HG02588 (cell line): ENCODE data around the gene DEFB124.
A peak's percentile ranks its signal among the peaks of the same experiment; 100 is the strongest.
"Not testable (repeated sequence)": the region's sequence is repeated elsewhere in the genome, so short reads cannot be mapped to it uniquely, and the experiment has no call there.

Experiments
- ATAC-seq: cut with Tn5 transposase; IDR thresholded peaks from one replicate; pipeline ENCODE4 v1.9.1; 2021; ENCODE audit warnings: mild to moderate bottlenecking, moderate library complexity; ENCODE audit not compliant: unreplicated experiment

The DEFB124 gene

DNA sequence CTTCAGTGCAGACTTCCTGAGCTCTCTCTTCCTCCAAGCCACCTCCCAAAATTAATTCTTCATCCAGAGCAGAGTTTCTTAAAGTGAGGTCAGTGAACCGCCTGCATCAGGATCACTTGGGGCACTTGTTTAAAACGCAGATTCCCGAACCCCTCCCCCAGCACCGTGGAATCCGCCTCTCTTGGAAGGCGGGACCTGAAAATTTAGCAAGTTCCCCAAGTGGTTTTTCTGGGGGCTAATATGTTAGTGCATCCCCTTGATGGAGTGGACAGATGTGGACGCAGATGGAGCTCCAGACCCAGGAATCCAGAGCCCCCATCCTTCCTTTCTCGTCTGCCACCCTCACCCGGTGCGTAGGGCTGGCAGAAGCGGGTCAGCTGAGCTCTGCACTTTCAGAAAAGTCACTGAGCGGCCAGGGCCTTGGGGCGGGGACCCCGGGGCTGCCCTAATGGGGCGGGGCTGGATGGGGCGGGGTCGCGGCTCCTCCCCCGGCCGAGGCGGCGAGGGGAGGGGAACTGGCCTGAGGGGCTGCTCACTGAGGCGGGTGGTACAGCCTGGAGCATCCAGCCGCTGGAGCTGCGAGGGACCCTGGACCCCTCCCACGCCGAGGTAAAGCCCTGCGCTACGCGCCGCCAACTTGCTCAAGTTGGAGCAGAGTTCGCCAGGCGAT is at the start of gene DEFB124, which contains the start of gene REM1:
Gene DEFB124 (minus strand): TSS at position 370 of the 670 bp plus-strand sequence. CDS start 2,114 bp downstream, outside the sequence.
Gene REM1 (plus strand): TSS at position 531 of the 670 bp plus-strand sequence. CDS start 1,158 bp downstream, outside the sequence.
- no peak for ATAC-seq

DNA sequence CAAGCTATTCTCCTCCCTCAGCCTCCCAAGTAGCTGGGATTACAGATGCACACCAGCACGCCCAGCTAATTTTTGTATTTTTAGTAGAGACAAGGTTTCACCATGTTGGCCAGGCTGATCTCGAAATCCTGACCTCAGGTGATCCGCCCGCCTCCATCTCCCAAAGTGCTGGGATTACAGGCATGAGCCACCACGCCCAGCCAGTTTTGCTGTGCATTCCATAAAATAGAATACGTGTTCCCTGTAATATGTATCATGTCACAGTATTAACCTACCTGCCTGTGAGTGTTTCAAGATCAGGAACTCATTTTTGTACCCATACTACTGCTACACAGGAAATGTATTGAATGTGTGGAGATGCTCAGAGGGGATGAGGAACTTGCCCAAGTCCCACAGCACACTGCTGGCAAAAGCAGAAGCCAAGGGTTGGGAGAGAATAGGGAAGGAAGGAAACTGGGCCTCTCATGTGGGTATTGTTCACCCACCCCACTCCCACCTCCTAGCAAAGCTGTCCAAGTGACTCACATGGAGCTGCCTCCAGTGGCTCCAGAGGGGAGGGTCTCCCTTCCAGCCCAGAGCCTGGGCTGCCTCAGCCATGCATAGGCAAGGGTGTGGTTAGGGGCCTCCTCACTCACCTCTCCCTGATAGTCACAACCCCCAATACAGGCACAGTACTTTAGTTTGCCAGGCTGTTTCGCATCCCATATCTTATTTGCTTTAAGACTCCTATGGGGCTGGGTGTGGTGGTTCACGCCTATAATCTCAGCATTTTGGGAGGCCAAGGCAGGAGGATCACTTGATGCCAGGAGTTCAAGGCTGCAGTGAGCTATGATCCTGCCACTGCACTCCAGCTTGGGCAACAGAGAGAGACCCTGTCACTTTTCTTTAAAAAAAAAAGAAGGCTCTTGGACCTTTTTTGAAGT is 48.7 kb upstream of the DEFB124 start:
- no peak for ATAC-seq

- ATAC-seq: no peak
These were observed 47.8 kb upstream of the DEFB124 start for GRCh38 chr20:31522731-31523130.

GRCh38 chr20:31521267-31521666 is 46.3 kb upstream of the DEFB124 start:
- not testable (repeated sequence) for ATAC-seq

GRCh38 chr20:31517373-31517772 is 42.4 kb upstream of the DEFB124 start:
- ATAC-seq: no peak

DNA sequence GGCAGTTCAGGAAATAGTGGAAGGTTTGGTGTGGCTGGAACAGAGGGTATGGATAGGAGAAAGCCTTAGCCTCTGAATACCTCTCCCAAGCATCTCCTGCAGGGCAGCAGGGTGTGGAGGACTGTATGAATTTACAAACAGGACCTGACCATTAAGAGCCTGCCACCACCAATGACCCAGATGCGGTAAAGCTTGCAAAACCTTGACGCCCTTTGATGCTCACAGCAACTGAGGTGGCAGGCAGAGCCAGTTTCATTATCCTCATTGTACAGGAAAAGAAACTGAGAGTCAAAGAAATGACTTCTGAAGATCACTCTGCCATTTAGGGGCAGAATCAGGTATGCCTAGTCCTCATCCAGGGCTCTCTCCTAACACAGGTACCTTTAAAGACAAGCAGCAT is 41.7 kb upstream of the DEFB124 start:
- no peak for ATAC-seq

- ATAC-seq: no peak
These were observed 41.2 kb upstream of the DEFB124 start for GRCh38 chr20:31516166-31516565.

DNA sequence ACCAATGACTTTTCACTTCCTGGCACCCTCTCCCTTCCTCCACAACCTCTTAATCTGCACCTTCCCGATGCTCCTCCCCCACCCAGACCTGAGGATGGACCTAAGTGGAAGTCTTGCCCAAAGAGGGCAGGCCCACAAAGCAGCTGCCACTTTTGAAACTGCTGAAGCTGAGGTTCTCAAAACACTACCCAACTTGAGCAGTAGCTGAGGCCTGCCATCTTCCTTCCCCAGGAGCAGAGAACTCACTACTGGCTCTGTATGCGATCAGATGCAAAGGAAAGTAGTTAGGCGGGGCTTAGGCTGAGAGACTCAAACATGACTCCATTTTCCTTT is 40.8 kb upstream of the DEFB124 start:
- no peak for ATAC-seq

- no peak for ATAC-seq
These were observed 40.3 kb upstream of the DEFB124 start for GRCh38 chr20:31515072-31515774.

DNA sequence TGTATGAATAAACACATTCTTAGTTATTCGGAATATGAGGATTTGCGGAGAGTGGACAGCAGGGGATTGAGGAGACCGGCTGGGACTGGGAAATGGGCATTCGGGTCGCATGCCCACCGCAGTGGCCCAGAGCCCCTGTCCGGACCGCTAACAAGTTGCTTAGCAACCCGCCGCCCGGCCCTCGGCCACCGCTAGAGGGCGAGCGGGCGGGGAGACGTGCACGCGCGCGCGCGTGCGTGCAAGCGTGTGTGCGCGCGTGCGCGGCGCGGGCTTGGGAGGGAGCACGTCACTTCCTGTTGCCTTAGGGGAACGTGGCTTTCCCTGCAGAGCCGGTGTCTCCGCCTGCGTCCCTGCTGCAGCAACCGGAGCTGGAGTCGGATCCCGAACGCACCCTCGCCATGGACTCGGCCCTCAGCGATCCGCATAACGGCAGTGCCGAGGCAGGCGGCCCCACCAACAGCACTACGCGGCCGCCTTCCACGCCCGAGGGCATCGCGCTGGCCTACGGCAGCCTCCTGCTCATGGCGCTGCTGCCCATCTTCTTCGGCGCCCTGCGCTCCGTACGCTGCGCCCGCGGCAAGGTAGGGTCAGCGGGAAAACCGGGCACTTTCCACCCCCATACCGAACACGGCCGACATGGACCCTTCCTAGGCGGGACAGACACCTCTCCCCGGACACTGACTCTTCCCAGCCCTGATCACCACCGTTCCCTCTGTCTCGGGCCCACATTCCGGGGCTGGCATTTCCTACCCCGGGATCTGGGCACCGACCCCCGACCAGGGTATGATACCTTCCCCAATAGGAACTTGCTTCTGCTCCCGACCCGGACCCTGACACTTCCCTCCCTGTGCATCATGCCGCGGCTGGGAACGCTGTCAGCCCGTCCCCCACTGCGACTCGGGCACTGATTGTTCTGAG is 39.5 kb upstream of the DEFB124 start, which contains the start of gene HM13:
Gene HM13 (plus strand): TSS at position 289 of the 918 bp plus-strand sequence. CDS start 110 bp downstream, at position 399.
- ATAC-seq: peak; percentile 88

- ATAC-seq: no peak
These were observed 33.8 kb upstream of the DEFB124 start for GRCh38 chr20:31508517-31509244.

DNA sequence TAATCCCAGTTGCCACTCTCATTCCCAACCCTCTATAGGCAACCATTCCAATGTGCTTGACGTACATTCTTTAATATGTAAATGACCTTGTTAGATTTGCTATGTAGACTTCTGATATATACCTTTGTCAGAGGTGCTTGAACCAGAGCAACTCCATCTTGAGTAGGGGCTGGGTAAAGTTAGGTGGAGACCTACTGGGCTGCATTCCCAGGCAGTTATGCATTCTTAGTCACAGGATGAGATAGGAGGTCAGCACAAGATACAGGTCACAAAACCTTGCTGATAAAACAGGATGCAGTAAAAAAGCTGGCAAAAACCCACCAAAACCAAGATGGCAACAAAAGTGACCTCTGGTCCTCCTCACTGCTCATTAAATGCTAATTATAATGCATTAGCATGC is 31.0 kb upstream of the DEFB124 start:
- ATAC-seq: no peak

DNA sequence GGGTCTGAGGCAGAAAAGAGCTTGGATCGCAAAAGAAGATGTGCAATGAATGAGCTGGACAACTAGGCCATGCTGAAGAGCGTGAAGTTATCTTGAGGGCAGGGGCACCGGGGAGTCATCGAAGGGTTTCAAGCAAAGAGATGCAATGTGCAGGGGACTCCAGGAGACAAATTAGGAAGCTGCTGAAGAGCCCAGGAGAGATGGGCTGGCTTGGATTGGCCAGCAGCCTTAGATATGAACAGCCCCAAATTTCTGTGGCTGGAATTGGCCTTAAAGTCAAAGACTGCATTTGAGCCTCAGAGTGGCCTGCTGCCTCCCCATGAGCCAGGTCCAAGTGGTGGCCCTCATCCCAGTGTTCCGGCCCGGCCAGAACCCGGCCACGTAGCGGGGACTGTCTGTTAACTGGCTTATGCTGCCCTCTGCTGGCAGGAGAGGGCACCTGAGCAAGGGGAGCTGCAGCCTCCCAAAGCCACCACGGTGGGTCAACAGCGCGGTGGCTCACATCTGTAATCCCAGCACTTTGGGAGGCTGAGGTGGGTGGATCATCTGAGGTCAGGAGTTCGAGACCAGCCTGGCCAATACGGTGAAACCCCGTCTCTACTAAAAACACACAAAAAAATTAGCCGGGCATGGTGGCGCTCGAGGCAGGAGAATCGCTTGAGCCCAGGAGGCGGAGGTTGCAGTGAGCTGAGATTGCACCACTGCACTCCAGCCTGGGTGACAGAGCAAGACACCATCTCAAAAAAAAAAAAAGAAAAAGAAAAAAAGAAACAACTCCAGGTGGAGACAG is 28.2 kb upstream of the DEFB124 start:
- ATAC-seq: peak; percentile 80

DNA sequence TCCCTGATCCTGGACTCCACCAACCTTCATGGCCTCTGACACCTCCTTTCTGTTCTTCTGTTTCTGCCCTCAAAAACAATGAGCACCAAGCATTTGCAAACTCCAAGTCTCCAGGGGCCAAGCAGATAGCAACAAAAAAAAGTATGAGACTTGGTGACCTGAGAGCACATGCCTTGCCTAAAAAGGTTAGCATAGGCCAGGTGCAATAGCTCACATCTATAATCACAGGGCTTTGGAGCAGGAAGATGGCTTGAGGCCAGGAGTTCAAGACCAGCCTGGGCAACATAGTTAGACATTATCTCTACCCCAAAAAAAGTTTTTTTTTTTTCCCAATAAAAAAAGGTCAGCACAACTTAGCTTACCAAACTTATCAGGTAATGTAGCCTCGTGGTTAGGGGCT is 25.6 kb upstream of the DEFB124 start:
- ATAC-seq: no peak

GRCh38 chr20:31497838-31498540 is 23.1 kb upstream of the DEFB124 start:
- no peak for ATAC-seq

- no peak for ATAC-seq
These were observed 21.9 kb upstream of the DEFB124 start for GRCh38 chr20:31496761-31497295.

DNA sequence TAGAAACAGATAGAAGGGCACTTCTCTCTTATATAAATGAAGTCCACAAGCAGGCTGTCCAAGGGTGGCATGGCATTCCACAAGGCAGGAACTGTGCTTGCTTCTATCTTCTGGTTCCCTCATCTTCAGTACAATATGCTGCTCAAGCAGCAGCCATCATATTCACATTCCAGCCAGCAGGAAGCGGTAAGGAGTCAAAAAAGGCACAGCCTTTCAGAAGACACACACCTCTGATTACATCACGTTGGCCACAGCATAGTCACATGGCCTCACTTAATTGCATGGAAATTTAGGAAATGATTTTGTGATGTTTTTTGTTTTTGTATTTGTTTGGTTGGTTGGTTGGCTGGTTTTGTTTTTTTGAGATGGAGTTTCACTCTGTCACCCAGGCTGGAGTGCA is 19.2 kb upstream of the DEFB124 start:
- no peak for ATAC-seq

GRCh38 chr20:31490752-31491151 is 15.8 kb upstream of the DEFB124 start:
- no peak for ATAC-seq
